Smooth muscle cell (in vitro differentiated cells): ENCODE data around the gene FOXP4. TPM values are rescaled to one million over a fixed set of nuclear protein-coding genes. Genes with fewer than 3 reads are reported as not detected.

Experiments
- DNase-seq: peaks from one replicate; lab custom pipeline; 2025; ENCODE audit not compliant: unreplicated experiment; lab: John Stamatoyannopoulos, UW
- H2AFZ ChIP-seq: fragments of 200-600 bp; sonication (generic); 2 replicates; pipeline ENCODE4 v1.6.0; 2016; ENCODE audit warnings: antibody characterized with exemption, low read depth, mild to moderate bottlenecking
- H3F3A ChIP-seq: fragments of 200-600 bp; sonication (generic); 2 replicates; pipeline ENCODE4 v1.6.0; 2017; ENCODE audit warnings: antibody characterized with exemption, low read depth
- H3K27ac ChIP-seq: fragments of 200-600 bp; sonication (generic); 2 replicates; pipeline ENCODE4 v1.5.1; 2016; ENCODE audit warnings: low read depth, mild to moderate bottlenecking
- H3K27me3 ChIP-seq: fragments of 200-600 bp; sonication (generic); 2 replicates; pipeline ENCODE4 v1.6.1; 2016; ENCODE audit warnings: low read depth, mild to moderate bottlenecking
- H3K36me3 ChIP-seq: fragments of 200-600 bp; sonication (generic); 2 replicates; pipeline ENCODE4 v1.5.1; 2016; ENCODE audit warnings: low read depth
- H3K4me1 ChIP-seq: fragments of 200-600 bp; sonication (generic); 2 replicates; pipeline ENCODE4 v1.5.1; 2016; ENCODE audit warnings: low read depth
- H3K4me2 ChIP-seq: fragments of 200-600 bp; sonication (generic); 2 replicates; pipeline ENCODE4 v1.6.0; 2016; ENCODE audit warnings: mild to moderate bottlenecking
- H3K4me3 ChIP-seq: fragments of 200-600 bp; sonication (generic); 2 replicates; pipeline ENCODE4 v1.5.1; 2016; ENCODE audit warnings: mild to moderate bottlenecking
- H3K79me2 ChIP-seq: fragments of 200-600 bp; sonication (generic); 2 replicates; pipeline ENCODE4 v1.6.0; 2016; ENCODE audit warnings: low read depth, mild to moderate bottlenecking
- H3K9ac ChIP-seq: fragments of 200-600 bp; sonication (generic); 2 replicates; pipeline ENCODE4 v1.6.0; 2016; ENCODE audit warnings: low read depth
- H3K9me3 ChIP-seq: fragments of 200-600 bp; sonication (generic); replicated peaks from 2 replicates; pipeline ENCODE4 v1.5.1; 2016; ENCODE audit warnings: low read depth
- H4K20me1 ChIP-seq: fragments of 200-600 bp; sonication (generic); 2 replicates; pipeline ENCODE4 v1.6.0; 2016; ENCODE audit warnings: low read depth
- CTCF ChIP-seq: fragments of 200-600 bp; sonication (generic); IDR thresholded peaks from 2 replicates; pipeline ENCODE4 v1.5.1; 2017; ENCODE audit warnings: borderline replicate concordance, mild to moderate bottlenecking, antibody characterized with exemption; ENCODE audit not compliant: insufficient read depth, poor library complexity, severe bottlenecking
- WGBS: methylation state at CpG from one replicate; pipeline ENCODE4 v1.1.7; 2016; ENCODE audit warnings: low lambda C conversion rate; 5-methylcytosine and 5-hydroxymethylcytosine counted together
- polyA plus RNA-seq: library from polyadenylated mRNA; unstranded; fragments of >200 nt; fragmentation: Nextera tagmentation; extraction: Ambion mirVana; gene quantifications from 2 replicates; pipeline ENCODE4 v1.2.1, GENCODE V29; 2016
- total RNA-seq: library from RNA; depleted of rRNA; stranded (reverse); fragments of >200 nt; gene quantifications from 2 replicates; pipeline ENCODE4 v1.2.3, GENCODE V29; 2014

FOXP4 gene
- total and polyA plus RNA-seq, 2 experiments from 2014 or later: 5.3 to 31.9 TPM

- DNase-seq: no peak
- Histone ChIP-seq H3K79me2 (peaks cover 64% of the 10 kb centered on the region), H3K27ac (no peak overlapping the region), H4K20me1 (peaks cover 70% of the 10 kb centered on the region), H3K36me3 (no peaks in the 10 kb centered on the region), H3K9me3 (no peaks in the 10 kb centered on the region), H3K4me2 (peak overlapping the region; percentile 100), H3F3A (no peaks in the 10 kb centered on the region), H2AFZ (no peak overlapping the region), H3K9ac (no peak overlapping the region), H3K27me3 (no peaks in the 10 kb centered on the region), H3K4me1 (peaks cover 45% of the 10 kb centered on the region), H3K4me3 (peak overlapping the region; percentile 92)
- no peak for TF ChIP-seq CTCF
- 74% methylated on average over 11 of the region's 11 CpGs for WGBS
These were observed 2.9 kb downstream of the FOXP4 start for GRCh38 chr6:41548841-41549642.

DNA sequence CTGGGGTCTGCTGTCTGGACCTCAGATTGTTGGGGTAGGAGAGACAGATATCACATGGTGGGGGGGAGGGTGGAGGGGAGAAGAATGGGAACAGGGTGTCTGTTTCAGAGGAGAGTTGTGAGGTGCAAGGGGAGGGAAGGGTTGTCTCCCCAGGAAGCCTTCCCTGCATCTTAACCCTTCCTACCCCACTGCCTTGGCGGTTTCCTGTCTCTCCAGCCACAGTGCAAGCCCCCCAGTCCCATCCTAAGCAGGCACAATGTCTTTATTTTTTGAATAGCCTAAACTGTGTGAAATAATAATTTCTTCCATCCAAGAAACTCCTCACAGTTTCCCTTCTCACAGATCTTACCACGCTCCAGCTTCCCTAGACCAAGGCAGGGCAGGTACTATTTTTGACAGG, 3.5 kb downstream of the FOXP4 start:
- H3F3A ChIP-seq: no peaks in the 10 kb centered on the region
- peaks cover 45% of the 10 kb centered on the region for H3K4me1 ChIP-seq
- DNase-seq: no peak
- H3K79me2 ChIP-seq: peaks cover 70% of the 10 kb centered on the region
- H3K9ac ChIP-seq: no peak overlapping the region
- H3K27me3 ChIP-seq: no peaks in the 10 kb centered on the region
- no peaks in the 10 kb centered on the region for H3K9me3 ChIP-seq
- WGBS: 94% methylated on average over 2 of the region's 2 CpGs
- H3K4me3 ChIP-seq: no peak overlapping the region
- peaks cover 76% of the 10 kb centered on the region for H4K20me1 ChIP-seq
- no peaks in the 10 kb centered on the region for H3K36me3 ChIP-seq
- no peak overlapping the region for H3K27ac ChIP-seq
- no peak overlapping the region for H2AFZ ChIP-seq
- no peak overlapping the region for H3K4me2 ChIP-seq
- TF ChIP-seq CTCF: no peak

GRCh38 chr6:41551086-41551700, 5.0 kb downstream of the FOXP4 start:
- no peak for TF ChIP-seq CTCF
- no peak overlapping the region for H3K4me2 ChIP-seq
- H3K79me2 ChIP-seq: peaks cover 84% of the 10 kb centered on the region
- DNase-seq: no peak
- H3K36me3 ChIP-seq: no peaks in the 10 kb centered on the region
- no peaks in the 10 kb centered on the region for H3K27me3 ChIP-seq
- H2AFZ ChIP-seq: no peak overlapping the region
- no peak overlapping the region for H3K4me3 ChIP-seq
- H3K4me1 ChIP-seq: peaks cover 40% of the 10 kb centered on the region
- H3K27ac ChIP-seq: no peak overlapping the region
- H4K20me1 ChIP-seq: peaks cover 92% of the 10 kb centered on the region
- no peaks in the 10 kb centered on the region for H3K9me3 ChIP-seq
- H3F3A ChIP-seq: no peaks in the 10 kb centered on the region
- no peak overlapping the region for H3K9ac ChIP-seq
- WGBS: 94% methylated on average over 12 of the region's 12 CpGs
